ENCODE data around the gene ILDR1. TPM values are rescaled to one million over a fixed set of nuclear protein-coding genes. Genes with fewer than 3 reads are reported as not detected.

The ILDR1 gene
- total and polyA plus RNA-seq, 2 experiments from 2014 or later = 0.66 to 0.97 TPM

DNA sequence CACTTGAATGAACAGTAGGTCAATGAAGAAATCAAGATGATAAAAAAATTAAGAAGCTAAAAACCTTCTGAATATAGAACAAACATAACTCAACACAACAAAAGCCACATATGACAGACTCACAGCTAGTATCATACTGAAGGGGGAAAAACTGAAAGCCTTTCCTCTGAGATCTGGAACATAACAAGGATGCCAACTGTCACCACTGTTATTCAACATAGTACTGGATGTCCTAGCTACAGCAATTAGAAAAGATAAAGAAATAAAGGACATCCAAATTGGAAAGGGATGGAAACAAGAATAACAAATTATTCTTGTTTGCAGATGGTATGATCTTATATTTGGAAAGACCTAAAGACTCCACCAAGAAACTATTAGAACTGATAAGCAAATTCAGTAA, 60.8 kb downstream of the ILDR1 start (continued):
- TF ChIP-seq ZNF331 (CRISPR knock-in tag; IDR thresholded peaks at IDR 0.05; ENCODE audit: low read depth) = no peak
- TF ChIP-seq JUNB (IDR thresholded peaks at IDR 0.05; ENCODE audit: unreplicated experiment) = no peak
- no peak for TF ChIP-seq POLR2AphosphoS5 (IDR thresholded peaks at IDR 0.05; ENCODE audit: low read depth)
- TF ChIP-seq REST (IDR thresholded peaks at IDR 0.05; ENCODE audit: unreplicated experiment) = no peak
- TF ChIP-seq ZNF114 (CRISPR knock-in tag; IDR thresholded peaks at IDR 0.05) = no peak
- no peak for TF ChIP-seq CTCF (conservative IDR thresholded peaks at IDR 0.05; ENCODE audit: low read depth in 2 of 2)

- no peaks in the 10 kb centered on the region for H3K9me2 ChIP-seq (ENCODE audit: insufficient read depth)
- H3K36me3 Mint-ChIP-seq (ENCODE audit: low read depth) = peaks cover 5% of the 10 kb centered on the region; the same call in 1 of the 3 replicates
- H3K4me1 Mint-ChIP-seq = peaks cover 28% of the 10 kb centered on the region
- H3K36me3 ChIP-seq (ENCODE audit: insufficient read depth) = no peaks in the 10 kb centered on the region; the same call in 1 of the 2 replicates
- no peaks in the 10 kb centered on the region for H4K20me1 ChIP-seq (replicated peaks; ENCODE audit: insufficient read depth)
- no peak overlapping the region for H3K4me3 Mint-ChIP-seq
- peaks cover 13% of the 10 kb centered on the region for H3K27me3 Mint-ChIP-seq (ENCODE audit: insufficient read depth, low read depth, poor library complexity)
- H3K4me2 ChIP-seq = no peak overlapping the region
- H3K79me2 ChIP-seq (replicated peaks; ENCODE audit: insufficient read depth) = no peaks in the 10 kb centered on the region
- no peak overlapping the region for H3K4me3 ChIP-seq
- H3K9me3 Mint-ChIP-seq = peaks cover 3% of the 10 kb centered on the region; the same call in 1 of the 3 replicates
- peak; percentile 25 for DNase-seq (ENCODE audit: low spot score)
- no peak for TF ChIP-seq CREB1 (CRISPR knock-in tag; IDR thresholded peaks at IDR 0.05; ENCODE audit: low read depth)
- no peak for TF ChIP-seq EZH2 (IDR thresholded peaks at IDR 0.05; ENCODE audit: low read depth, unreplicated experiment)
- TF ChIP-seq NANOG (IDR thresholded peaks at IDR 0.05; ENCODE audit: borderline replicate concordance) = no peak
- ATAC-seq = no peak
- H3K27ac Mint-ChIP-seq = peak overlapping the region; percentile 57; the same call in 1 of the 2 replicates
- H3F3A ChIP-seq (replicated peaks; ENCODE audit: low read depth) = no peaks in the 10 kb centered on the region
- no peaks in the 10 kb centered on the region for H3K27me3 ChIP-seq (ENCODE audit: insufficient read depth)
- no peak overlapping the region for H3K27ac ChIP-seq (ENCODE audit: low read depth)
- H2AFZ ChIP-seq = no peak overlapping the region
- peaks cover 16% of the 10 kb centered on the region for H3K4me1 ChIP-seq (ENCODE audit: insufficient read depth)
Observed at GRCh38 chr3:121958801-121959200, 63.2 kb downstream of the ILDR1 start.
